Sciatic nerve (tissue), 2 donors: Measurements from ENCODE around the gene KNL1. TPM values are rescaled to one million over a fixed set of nuclear protein-coding genes. Genes with fewer than 3 reads are reported as not detected.
"Not testable (repeated sequence)": the region's sequence is repeated elsewhere in the genome, so short reads cannot be mapped to it uniquely, and the experiment has no call there.

Experiments used
- ATAC-seq: fragments of 200-7000 bp; cut with Tn5 transposase; one replicate; pipeline ENCODE4 v1.9.1; 2020; ENCODE audit warnings: mild to moderate bottlenecking, moderate library complexity
- DNase-seq: peaks from one replicate; pipeline ENCODE4 v3.0.0-alpha.2; 2020; ENCODE audit warnings: low spot score
- intact Hi-C: fragments of 100-400 bp; cut with DNase I; formaldehyde crosslinking; loops from one replicate; pipeline ENCODE4 v1.14.2; 2022
- total RNA-seq: library from RNA; stranded (reverse); fragmentation: NEBNext Ultra II Directional; extraction: Animal tissue kit (Norgen Biotek cat#: 25700); gene quantifications from one replicate; pipeline ENCODE4 v1.2.1, GENCODE V29; 2021
- donor health status: DM: no; HTN: no; CAD: no.
- donor health status: DM: no; HTN: no; CAD: no.

KNL1 gene
- total RNA-seq, 1 donor from 2014 or later, result 0.89 TPM

GRCh38 chr15:40633178-40633577 is 39.1 kb downstream of the KNL1 start:
- intact Hi-C loops, result no loop called here
- ATAC-seq, result no peak

DNA sequence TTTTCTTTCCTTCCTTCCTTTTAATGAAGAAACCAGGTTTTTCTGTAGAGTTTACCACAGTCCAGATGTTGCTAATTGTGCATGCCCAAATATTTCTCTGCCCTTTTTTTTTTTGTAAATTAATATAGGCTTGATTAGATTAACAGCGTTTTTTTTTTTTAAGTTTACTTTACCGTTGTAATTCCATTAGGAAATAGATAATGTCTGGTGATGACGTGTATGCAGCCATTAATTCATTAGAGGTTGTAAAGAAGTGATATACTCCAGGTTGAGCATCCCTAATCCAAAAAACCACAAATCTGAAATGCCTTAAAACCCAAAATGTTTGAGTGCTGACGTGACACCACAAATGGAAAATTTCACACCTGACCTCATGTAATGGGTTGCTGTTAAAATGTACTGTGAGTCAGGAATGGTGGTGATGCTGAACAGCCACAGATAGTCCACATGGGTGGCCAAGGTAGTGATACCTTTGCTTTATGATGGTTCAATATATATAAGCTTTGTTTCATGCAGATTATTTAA is 43.2 kb downstream of the KNL1 start:
- no peak for ATAC-seq
- no peak for DNase-seq
- intact Hi-C loops, result no loop called here

More at GRCh38 chr15:40633178-40633577, 39.1 kb downstream of the KNL1 start:
- no peak for DNase-seq

GRCh38 chr15:40639677-40640076 is 45.6 kb downstream of the KNL1 start:
- ATAC-seq, result no peak
- DNase-seq, result no peak
- intact Hi-C loops, result no loop called here

DNA sequence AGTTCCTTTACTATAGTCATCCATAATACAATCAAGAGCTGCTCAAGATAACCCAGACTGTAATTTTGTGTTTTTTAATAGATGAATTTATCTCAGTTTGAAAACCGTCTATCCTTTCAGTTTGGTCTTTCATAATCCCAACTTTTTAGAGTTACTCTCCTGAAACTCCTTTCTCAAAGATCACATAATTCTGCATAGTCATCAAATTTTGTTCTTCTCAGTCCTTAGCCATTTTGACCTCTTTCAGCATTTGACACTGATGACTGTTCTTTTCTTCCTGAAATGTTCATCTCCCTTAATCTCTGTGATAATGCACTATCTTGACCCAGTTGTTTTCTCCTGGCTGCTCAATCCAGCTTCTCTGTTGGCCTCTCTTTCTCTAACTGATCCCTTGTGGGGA is 53.5 kb downstream of the KNL1 start:
- intact Hi-C loops, result no loop called here
- ATAC-seq, result no peak
- no peak for DNase-seq

GRCh38 chr15:40650479-40650878 is 56.4 kb downstream of the KNL1 start:
- ATAC-seq, result no peak
- no peak for DNase-seq
- intact Hi-C loops, result no loop called here

GRCh38 chr15:40660686-40661085 is 66.6 kb downstream of the KNL1 start:
- intact Hi-C loops, result no loop called here
- ATAC-seq (no peak), DNase-seq (no peak)

GRCh38 chr15:40664909-40665308 is 70.9 kb downstream of the KNL1 start:
- intact Hi-C loops, result no loop called here
- ATAC-seq (no peak), DNase-seq (no peak)

DNA sequence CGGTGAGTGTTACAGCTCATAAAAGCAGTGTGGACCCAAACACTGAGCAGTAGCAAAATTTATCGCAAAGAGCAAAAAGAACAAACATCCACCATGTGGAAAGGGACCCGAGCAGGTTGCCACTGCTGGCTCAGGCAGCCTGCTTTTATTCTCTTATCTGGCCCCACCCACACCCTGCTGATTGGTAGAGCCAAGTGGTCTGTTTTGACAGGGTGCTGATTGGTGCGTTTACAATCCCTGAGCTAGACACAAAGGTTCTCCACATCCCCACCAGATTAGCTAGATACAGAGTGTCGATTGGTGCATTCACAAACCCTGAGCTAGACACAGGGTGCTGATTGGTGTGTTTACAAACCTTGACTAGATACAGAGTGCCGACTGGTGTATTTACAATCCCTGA is 82.2 kb downstream of the KNL1 start:
- not testable (repeated sequence) for DNase-seq

GRCh38 chr15:40676906-40677305 is 82.9 kb downstream of the KNL1 start:
- intact Hi-C loops, DNase-seq, ATAC-seq: not testable (repeated sequence)

More for the DNA sequence above, 82.2 kb downstream of the KNL1 start:
- intact Hi-C loops, ATAC-seq: not testable (repeated sequence)

DNA sequence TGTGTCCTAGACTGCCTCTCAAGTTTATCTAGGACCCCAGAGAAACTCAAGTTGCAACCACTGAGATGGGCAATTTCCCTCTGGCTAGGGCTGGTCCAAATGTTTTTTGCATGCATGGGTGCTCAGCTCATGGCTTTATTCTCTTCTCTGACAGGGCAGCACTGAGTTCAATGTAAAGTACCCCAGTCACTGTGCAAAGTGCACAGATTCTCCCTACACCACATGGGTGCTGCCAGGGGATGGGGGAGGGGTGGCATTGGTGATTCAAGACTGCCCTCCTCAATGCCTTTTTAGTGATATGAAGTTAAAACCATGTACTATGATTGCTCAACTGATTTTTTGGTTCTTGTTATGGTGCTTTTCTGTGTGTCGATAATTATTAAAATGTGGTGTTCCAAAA is 86.1 kb downstream of the KNL1 start:
- ATAC-seq, result no peak
- intact Hi-C loops, result no loop called here

DNA sequence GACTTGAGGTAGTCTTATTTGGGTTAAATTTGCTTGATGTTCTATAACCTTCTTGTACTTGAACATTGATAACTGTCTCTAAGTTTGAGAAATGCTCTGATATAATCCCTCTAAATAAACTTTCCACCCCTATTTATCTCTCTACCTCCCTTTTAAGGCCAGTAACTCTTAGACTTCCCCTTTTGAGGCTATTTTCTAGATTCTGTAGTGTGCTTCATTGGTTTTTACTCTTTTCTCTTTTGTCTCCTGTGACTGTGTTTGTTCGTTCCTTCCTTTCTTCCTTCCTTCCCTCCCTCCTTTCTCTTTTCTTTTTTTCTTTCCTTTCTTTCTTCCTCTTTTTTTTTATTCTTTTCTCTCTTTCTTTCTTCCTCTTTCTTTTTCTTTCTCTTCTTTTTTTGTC is 86.9 kb downstream of the KNL1 start:
- DNase-seq, intact Hi-C loops, ATAC-seq: not testable (repeated sequence)

More for the DNA sequence above, 86.1 kb downstream of the KNL1 start:
- DNase-seq, result no peak

DNA sequence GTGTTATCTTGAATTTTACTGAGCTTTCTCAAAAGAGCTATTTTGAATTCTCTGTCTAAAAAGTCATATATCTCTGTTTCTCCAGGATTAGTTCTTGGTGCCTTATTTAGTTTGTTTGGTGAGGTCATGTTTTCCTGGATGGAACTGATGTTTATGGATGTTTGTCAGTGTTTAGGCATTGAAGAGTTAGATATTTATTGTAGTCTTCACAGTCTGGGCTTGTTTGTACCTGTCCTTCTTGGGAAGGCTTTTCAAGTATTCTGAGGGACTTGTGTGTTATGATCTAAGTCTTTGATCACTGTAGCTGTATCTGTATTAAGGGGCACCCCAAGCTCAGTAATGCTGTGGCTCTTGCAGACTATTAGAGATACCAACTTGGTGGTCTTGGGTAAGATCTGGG is 90.3 kb downstream of the KNL1 start:
- DNase-seq (no peak), ATAC-seq (no peak)
- intact Hi-C loops, result no loop called here

GRCh38 chr15:40685376-40685775 is 91.3 kb downstream of the KNL1 start:
- ATAC-seq (no peak), DNase-seq (no peak)
- intact Hi-C loops, result no loop called here

DNA sequence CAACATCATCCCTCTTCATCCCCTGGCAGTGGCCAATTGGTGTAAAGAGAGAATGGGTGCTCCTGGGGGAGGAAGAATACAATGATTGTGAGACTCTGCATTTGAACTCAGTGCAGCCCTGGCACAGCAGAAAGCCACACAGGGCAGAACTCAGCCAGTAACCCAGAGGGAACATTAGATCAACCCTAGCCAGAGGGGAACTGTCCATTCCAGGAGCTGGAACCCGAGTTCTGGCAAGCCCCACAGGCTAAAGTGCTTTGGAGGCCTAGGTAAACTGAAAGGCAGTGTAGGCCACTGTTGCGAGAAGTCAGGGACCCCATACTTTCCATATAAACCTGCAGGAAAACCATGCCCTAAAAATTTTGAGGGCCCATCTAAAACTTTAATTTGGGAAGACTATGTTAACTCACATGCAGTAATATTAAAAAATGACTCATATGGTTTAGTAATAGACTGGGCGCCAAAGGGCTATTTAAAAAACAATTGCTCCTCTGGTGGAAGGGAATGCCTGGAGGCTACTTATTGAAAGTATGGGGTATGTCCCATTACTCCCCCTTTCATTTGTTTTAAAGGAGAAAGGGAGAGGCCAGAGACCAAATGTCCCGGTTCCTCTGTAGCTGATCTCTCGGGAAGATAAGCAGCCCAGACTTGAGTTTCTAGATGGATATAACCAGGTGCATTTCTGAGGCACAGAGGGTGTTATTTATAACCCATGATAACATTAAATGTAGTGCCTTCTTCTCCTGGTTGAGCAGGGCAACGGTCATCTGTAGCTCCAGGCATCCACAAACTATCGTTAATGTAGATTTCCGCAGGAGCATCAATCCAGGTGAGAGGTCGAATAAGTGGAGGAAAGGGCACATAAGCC is 95.1 kb downstream of the KNL1 start:
- DNase-seq (no peak), ATAC-seq (no peak)
- intact Hi-C loops, result no loop called here

DNA sequence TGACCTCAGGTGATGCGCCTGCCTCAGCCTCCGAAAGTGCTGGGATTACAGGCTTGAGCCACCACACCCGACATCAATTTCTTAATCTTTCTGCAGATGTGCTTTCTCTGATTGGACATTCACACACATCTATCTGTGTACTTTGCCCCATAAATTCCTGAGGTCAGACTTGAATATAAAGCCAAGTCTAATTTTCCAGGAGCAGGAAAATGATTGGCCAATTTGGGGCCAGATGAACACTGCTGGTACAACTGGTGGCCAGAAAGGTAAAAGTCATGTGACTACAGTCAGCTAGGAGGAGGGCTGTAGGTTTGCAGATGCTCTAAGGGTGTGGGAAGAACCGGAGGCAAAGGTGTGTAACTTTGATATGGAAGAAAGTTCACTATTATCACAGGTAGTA is 97.7 kb downstream of the KNL1 start:
- intact Hi-C loops, result no loop called here
- DNase-seq (no peak), ATAC-seq (no peak)

GRCh38 chr15:40693904-40694687 is 100.0 kb downstream of the KNL1 start:
- DNase-seq, result no peak
- intact Hi-C loops, result no loop called here
- no peak for ATAC-seq

GRCh38 chr15:40694688-40695468 is 100.8 kb downstream of the KNL1 start, which contains the start of gene RAD51:
TSS of gene RAD51 (plus strand) at chr15:40695174. CDS start at chr15:40698759, 3,585 bp downstream.
- intact Hi-C loops, result no loop called here
- peak; percentile 96 for DNase-seq

DNA sequence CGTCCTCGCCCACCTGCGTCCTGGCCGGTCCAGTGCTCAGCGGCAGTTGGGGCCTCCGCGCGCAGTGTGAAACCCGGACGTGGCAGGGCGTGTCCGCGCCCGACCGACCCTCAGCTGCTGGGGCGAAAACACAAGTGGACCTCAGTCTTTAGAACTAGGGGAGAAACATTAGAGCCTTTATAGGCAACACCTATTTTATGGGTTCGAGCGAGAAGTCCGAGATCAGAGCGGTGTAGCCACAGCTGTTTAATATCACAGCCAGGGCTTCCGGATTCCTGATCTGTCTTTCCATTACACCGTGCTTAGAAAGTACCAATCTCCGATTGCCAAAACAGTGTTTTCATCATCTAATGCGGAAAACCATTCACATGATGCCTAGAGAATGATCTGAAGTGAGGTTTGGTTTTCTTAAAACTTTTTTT is 101.4 kb downstream of the KNL1 start:
- intact Hi-C loops, result no loop called here
- ATAC-seq (no peak), DNase-seq (no peak)

More at GRCh38 chr15:40694688-40695468, 100.8 kb downstream of the KNL1 start, which contains the start of gene RAD51:
- ATAC-seq, result peak; percentile 99

DNA sequence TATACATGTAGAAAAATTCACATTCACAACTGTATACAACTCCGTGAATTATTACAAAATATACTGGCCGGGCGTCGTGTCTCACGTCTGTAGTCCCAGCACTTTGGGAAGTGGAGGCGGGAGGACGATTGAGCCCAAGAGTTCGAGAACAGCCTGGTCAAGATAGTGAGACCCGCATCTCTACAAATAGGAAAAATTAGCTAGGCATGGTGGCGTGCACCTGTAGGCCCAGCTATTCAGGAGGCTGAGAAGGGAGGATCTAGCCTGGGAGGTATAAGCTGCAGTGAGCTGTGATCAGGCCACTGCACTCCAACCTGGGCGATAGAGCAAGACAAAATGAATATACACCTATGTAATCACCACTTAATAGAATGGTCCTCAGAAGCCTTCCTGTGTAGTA is 102.2 kb downstream of the KNL1 start:
- no peak for ATAC-seq
- intact Hi-C loops, result no loop called here
- DNase-seq, result no peak
